SKM-1 (cell line): Measurements from ENCODE around the gene RPL29.
A peak's percentile ranks its signal among the peaks of the same experiment; 100 is the strongest.

ENCODE experiments used
- DNase-seq: peaks from one replicate; lab custom pipeline; 2025; ENCODE audit not compliant: unreplicated experiment; lab: John Stamatoyannopoulos, UW

The RPL29 gene

GRCh38 chr3:51966016-51966415 is 29.7 kb downstream of the RPL29 start:
- DNase-seq = no peak

- no peak for DNase-seq
Observed at GRCh38 chr3:51964521-51964920, 31.2 kb downstream of the RPL29 start.

- DNase-seq = no peak
Observed at GRCh38 chr3:51963951-51964451, 31.7 kb downstream of the RPL29 start.

- DNase-seq = no peak
Observed at GRCh38 chr3:51962854-51963530, 32.7 kb downstream of the RPL29 start.

- DNase-seq = no peak
Observed at GRCh38 chr3:51961602-51962569, 33.8 kb downstream of the RPL29 start.

- no peak for DNase-seq
Observed at GRCh38 chr3:51961011-51961410, 34.7 kb downstream of the RPL29 start.

- no peak for DNase-seq
Observed at GRCh38 chr3:51960386-51960785, 35.3 kb downstream of the RPL29 start.

GRCh38 chr3:51959651-51960050 is 36.0 kb downstream of the RPL29 start:
- DNase-seq = no peak

GRCh38 chr3:51958603-51959521 is 36.8 kb downstream of the RPL29 start:
- DNase-seq = no peak

- no peak for DNase-seq
Observed at GRCh38 chr3:51957520-51958205, 38.0 kb downstream of the RPL29 start.

GRCh38 chr3:51955893-51956770 is 39.6 kb downstream of the RPL29 start:
- DNase-seq = no peak

- DNase-seq = no peak
Observed at GRCh38 chr3:51955175-51955892, 40.4 kb downstream of the RPL29 start, which contains the start of gene GPR62. TSS of gene GPR62 (plus strand) at chr3:51955381. CDS start at chr3:51955653, 272 bp downstream.

- DNase-seq = no peak
Observed at GRCh38 chr3:51954713-51955112, 41.0 kb downstream of the RPL29 start.

- peak; percentile 54 for DNase-seq
Observed at GRCh38 chr3:51954105-51954504, 41.6 kb downstream of the RPL29 start.

GRCh38 chr3:51953445-51953844 is 42.2 kb downstream of the RPL29 start:
- DNase-seq = peak; percentile 77

- no peak for DNase-seq
Observed at GRCh38 chr3:51950899-51951298, 44.8 kb downstream of the RPL29 start.

GRCh38 chr3:51949121-51949520 is 46.6 kb downstream of the RPL29 start:
- DNase-seq = no peak

GRCh38 chr3:51948016-51948580 is 47.6 kb downstream of the RPL29 start:
- no peak for DNase-seq
